Measurements from ENCODE around the gene GUCY1A1. TPM values are rescaled to one million over a fixed set of nuclear protein-coding genes. Genes with fewer than 3 reads are reported as not detected.
A peak's percentile ranks its signal among the peaks of the same experiment; 100 is the strongest.

Gene GUCY1A1
- total RNA-seq, 1 donor from 2014 or later: 1.5 TPM

DNA sequence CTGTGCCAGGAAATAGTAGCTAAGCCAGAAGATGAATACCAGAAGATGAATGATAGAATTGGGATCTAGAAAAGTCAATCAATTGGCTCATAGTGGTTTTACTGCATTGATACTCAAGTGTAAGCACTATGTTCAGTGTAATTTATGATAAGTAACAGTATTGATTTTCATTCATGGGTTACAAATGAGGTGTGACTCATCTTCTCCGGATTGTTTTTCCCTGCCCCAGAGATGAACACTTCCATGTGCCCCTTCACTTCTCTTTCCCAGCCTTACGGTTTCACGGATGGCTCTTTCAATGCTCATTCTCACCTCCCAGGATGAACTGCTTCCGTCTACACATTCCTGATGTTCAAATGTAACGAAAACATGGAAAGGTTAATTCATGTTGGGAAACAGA is 82.4 kb downstream of the GUCY1A1 start:
- Histone ChIP-seq H3K27ac (no peak overlapping the region), H3K36me3 (no peaks in the 10 kb centered on the region), H3K4me3 (no peak overlapping the region), H3K27me3 (no peaks in the 10 kb centered on the region), H3K4me1 (no peaks in the 10 kb centered on the region), H4K20me1 (ENCODE audit: low read depth) (no peaks in the 10 kb centered on the region), H2AFZ (replicated peaks) (no peak overlapping the region), H3K9ac (no peak overlapping the region), H3F3A (ENCODE audit: low read depth) (no peaks in the 10 kb centered on the region), H3K79me2 (ENCODE audit: low read depth) (no peaks in the 10 kb centered on the region), H3K9me3 (ENCODE audit: low read depth) (no peaks in the 10 kb centered on the region), H3K4me2 (no peak overlapping the region)
- no peak overlapping the region for H3K4me3 Mint-ChIP-seq
- H3K27ac Mint-ChIP-seq: no peak overlapping the region
- no peaks in the 10 kb centered on the region for H3K27me3 Mint-ChIP-seq (ENCODE audit: insufficient read depth, low read depth)
- H3K4me1 Mint-ChIP-seq: no peaks in the 10 kb centered on the region
- H3K36me3 Mint-ChIP-seq: no peaks in the 10 kb centered on the region
- no peaks in the 10 kb centered on the region for H3K9me3 Mint-ChIP-seq
- no peak for DNase-seq (ENCODE audit: low spot score)
- TF ChIP-seq, protein P1, sequence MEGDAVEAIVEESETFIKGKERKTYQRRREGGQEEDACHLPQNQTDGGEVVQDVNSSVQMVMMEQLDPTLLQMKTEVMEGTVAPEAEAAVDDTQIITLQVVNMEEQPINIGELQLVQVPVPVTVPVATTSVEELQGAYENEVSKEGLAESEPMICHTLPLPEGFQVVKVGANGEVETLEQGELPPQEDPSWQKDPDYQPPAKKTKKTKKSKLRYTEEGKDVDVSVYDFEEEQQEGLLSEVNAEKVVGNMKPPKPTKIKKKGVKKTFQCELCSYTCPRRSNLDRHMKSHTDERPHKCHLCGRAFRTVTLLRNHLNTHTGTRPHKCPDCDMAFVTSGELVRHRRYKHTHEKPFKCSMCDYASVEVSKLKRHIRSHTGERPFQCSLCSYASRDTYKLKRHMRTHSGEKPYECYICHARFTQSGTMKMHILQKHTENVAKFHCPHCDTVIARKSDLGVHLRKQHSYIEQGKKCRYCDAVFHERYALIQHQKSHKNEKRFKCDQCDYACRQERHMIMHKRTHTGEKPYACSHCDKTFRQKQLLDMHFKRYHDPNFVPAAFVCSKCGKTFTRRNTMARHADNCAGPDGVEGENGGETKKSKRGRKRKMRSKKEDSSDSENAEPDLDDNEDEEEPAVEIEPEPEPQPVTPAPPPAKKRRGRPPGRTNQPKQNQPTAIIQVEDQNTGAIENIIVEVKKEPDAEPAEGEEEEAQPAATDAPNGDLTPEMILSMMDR (IDR thresholded peaks at IDR 0.05): no peak
- TF ChIP-seq EZH2phosphoT487 (IDR thresholded peaks at IDR 0.05) (no peak), EZH2 (IDR thresholded peaks at IDR 0.05) (no peak)

- Mint-ChIP-seq H3K9me3 (no peaks in the 10 kb centered on the region), H3K27me3 (ENCODE audit: insufficient read depth, low read depth) (no peaks in the 10 kb centered on the region), H3K4me1 (no peaks in the 10 kb centered on the region), H3K27ac (no peak overlapping the region), H3K4me3 (no peak overlapping the region), H3K36me3 (no peaks in the 10 kb centered on the region)
- Histone ChIP-seq H3K4me1 (no peaks in the 10 kb centered on the region), H3K4me3 (no peak overlapping the region), H3F3A (ENCODE audit: low read depth) (no peaks in the 10 kb centered on the region), H3K27ac (no peak overlapping the region), H2AFZ (replicated peaks) (peak overlapping the region; percentile 42), H3K36me3 (no peaks in the 10 kb centered on the region), H3K9ac (no peak overlapping the region), H3K79me2 (ENCODE audit: low read depth) (no peaks in the 10 kb centered on the region), H4K20me1 (ENCODE audit: low read depth) (no peaks in the 10 kb centered on the region), H3K4me2 (no peak overlapping the region), H3K27me3 (no peaks in the 10 kb centered on the region), H3K9me3 (ENCODE audit: low read depth) (no peaks in the 10 kb centered on the region)
- TF ChIP-seq EZH2phosphoT487 (IDR thresholded peaks at IDR 0.05): no peak
- TF ChIP-seq, protein P1 (IDR thresholded peaks at IDR 0.05): no peak
- no peak for TF ChIP-seq EZH2 (IDR thresholded peaks at IDR 0.05)
- DNase-seq (ENCODE audit: low spot score): no peak
Observed at GRCh38 chr4:155751569-155751968, 84.9 kb downstream of the GUCY1A1 start.

DNA sequence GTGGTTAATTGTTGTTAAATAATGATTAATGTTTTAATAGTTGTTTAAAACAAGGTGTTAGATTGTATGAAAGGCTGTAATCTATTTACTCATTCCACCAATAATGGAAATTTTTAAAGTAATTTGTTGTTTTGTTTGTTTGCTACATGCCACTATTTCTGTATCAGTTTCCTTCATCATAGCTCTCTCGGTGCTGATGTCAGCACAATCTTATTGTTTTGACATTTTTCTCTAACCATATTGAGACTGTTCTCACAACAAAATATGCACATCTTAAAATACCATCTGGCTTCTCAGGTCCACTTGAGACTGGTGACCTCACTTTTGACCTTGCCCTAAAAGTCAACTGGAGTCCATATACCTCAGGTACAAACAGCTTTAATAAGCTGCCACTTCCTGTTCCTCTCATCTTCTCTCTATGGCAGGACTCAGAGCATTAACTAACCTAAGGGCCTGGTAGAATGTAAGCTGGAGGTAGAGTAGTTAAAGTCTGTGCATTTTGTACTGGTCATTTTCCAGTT is 91.2 kb downstream of the GUCY1A1 start:
- Mint-ChIP-seq H3K9me3 (peaks cover 5% of the 10 kb centered on the region), H3K27me3 (ENCODE audit: insufficient read depth, low read depth) (peaks cover 6% of the 10 kb centered on the region), H3K36me3 (no peaks in the 10 kb centered on the region), H3K4me1 (peaks cover 27% of the 10 kb centered on the region), H3K4me3 (peak overlapping the region; percentile 87), H3K27ac (no peak overlapping the region)
- Histone ChIP-seq H3K27me3 (peaks cover 23% of the 10 kb centered on the region), H3K36me3 (no peaks in the 10 kb centered on the region), H3K27ac (no peak overlapping the region), H3K4me1 (peaks cover 24% of the 10 kb centered on the region), H3K9me3 (ENCODE audit: low read depth) (no peaks in the 10 kb centered on the region), H3K79me2 (ENCODE audit: low read depth) (no peaks in the 10 kb centered on the region), H3K4me2 (no peak overlapping the region), H3K4me3 (no peak overlapping the region), H2AFZ (replicated peaks) (no peak overlapping the region), H3K9ac (no peak overlapping the region), H3F3A (ENCODE audit: low read depth) (peaks cover 6% of the 10 kb centered on the region), H4K20me1 (ENCODE audit: low read depth) (no peaks in the 10 kb centered on the region)
- DNase-seq (ENCODE audit: low spot score): no peak
- TF ChIP-seq EZH2phosphoT487 (IDR thresholded peaks at IDR 0.05) (no peak), EZH2 (IDR thresholded peaks at IDR 0.05) (no peak)
- TF ChIP-seq, protein P1 (IDR thresholded peaks at IDR 0.05): no peak
